Measurements from ENCODE around the gene ADAMTS19. TPM values are rescaled to one million over a fixed set of nuclear protein-coding genes. Genes with fewer than 3 reads are reported as not detected.

Gene ADAMTS19
- total and polyA plus RNA-seq, 2 of the 8 experiments (the other 6 are each of a cell fraction or from before 2014, with no cell fraction given), result 17.3 to 28.8 TPM

DNA sequence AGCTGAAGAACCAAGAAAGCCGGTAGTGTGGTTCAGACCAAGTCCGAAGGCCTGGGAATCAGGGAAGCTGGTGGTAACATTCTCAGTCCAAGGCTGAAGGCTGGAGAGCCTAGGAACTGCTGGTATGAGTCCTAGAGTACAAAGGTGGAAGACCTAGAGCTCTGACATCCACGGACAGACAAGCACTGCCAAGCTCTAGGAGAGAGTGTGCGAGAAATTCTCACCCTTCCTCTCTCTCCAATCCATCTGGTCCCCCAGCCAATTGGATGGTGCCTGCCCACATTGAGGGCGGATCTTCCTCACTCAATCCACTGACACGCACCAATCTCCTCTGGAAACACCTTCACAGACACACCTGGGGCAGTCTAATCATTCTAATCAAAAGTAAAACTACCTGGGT, 19.7 kb upstream of the ADAMTS19 start:
- no peaks in the 10 kb centered on the region for H3K36me3 ChIP-seq (ENCODE audit: control insufficient read depth in 2 of 4, insufficient read depth in 4 of 4, low read length in 3 of 4)
- H3K4ac ChIP-seq (replicated peaks; ENCODE audit: insufficient read length, low read depth, low read length), result no peak overlapping the region
- no peak overlapping the region for H3K27ac ChIP-seq (ENCODE audit: low read depth, low read length)
- peaks cover 0 to 3% (median 0%) of the 10 kb centered on the region in 4 experiments; a peak in 1 of 7 replicates for H3K4me1 ChIP-seq (replicated peaks in 1 of 4; ENCODE audit: control insufficient read depth in 3 of 4, insufficient read depth in 4 of 4, low read length in 3 of 4)
- H3K4me3 ChIP-seq (ENCODE audit: extremely low read depth in 1 of 4, insufficient read depth in 2 of 4, low read depth in 3 of 4, low read length in 4 of 4), result no peak overlapping the region
- no peak overlapping the region for H2AFZ ChIP-seq (ENCODE audit: low read length)
- no peaks in the 10 kb centered on the region for H3K23me2 ChIP-seq (ENCODE audit: low read depth, low read length)
- no peak overlapping the region for H4K8ac ChIP-seq (ENCODE audit: extremely low read depth, insufficient read depth, low read length)
- H4K91ac ChIP-seq (replicated peaks; ENCODE audit: insufficient read length, low read length), result no peak overlapping the region
- no peaks in the 10 kb centered on the region for H3K79me2 ChIP-seq (ENCODE audit: control insufficient read depth in 1 of 2, insufficient read depth in 2 of 2, low read length in 2 of 2)
- no peak overlapping the region for H2BK120ac ChIP-seq (replicated peaks; ENCODE audit: low read depth, low read length)
- H4K20me1 ChIP-seq (replicated peaks in 1 of 2; ENCODE audit: control insufficient read depth in 1 of 2, insufficient read depth in 2 of 2, low read length in 2 of 2), result no peaks in the 10 kb centered on the region
- POLR2A ChIA-PET (ENCODE audit: partially characterized antibody), result interaction anchor here (1.5 to 2.2 kb wide), 2 partner anchors 12 to 21 kb away, joined by 3 to 7 read pairs; no protein-coding TSS in a partner anchor
- no peak overlapping the region for H2BK5ac ChIP-seq (ENCODE audit: low read depth, low read length)
- CTCF ChIA-PET (ENCODE audit: partially characterized antibody), result interaction anchor here (0.6 to 1.8 kb wide), 7 partner anchors 10 to 97 kb away, joined by 3 to 6 read pairs (median 3); no protein-coding TSS in a partner anchor
- no peak overlapping the region for H3K4me2 ChIP-seq (ENCODE audit: insufficient read depth in 1 of 2, low read depth in 2 of 2, low read length in 2 of 2)
- no peak overlapping the region for H4K5ac ChIP-seq (ENCODE audit: insufficient read length, low read depth, low read length)
- H3K79me1 ChIP-seq (ENCODE audit: low read depth, low read length), result no peaks in the 10 kb centered on the region
- no peak for DNase-seq (ENCODE audit: low read depth in 1 of 2, low spot score in 2 of 2)
- no peaks in the 10 kb centered on the region for H3K9me3 ChIP-seq (ENCODE audit: insufficient read depth in 2 of 2, low read depth in 1 of 2, low read length in 1 of 2)
- FAIRE-seq, result no peak
- no peak overlapping the region for H3K14ac ChIP-seq (ENCODE audit: insufficient read length)
- TF ChIP-seq SP1 (IDR thresholded peaks at IDR 0.05; ENCODE audit: low read depth, low read length) (no peak), NRF1 (IDR thresholded peaks at IDR 0.05; ENCODE audit: low read depth, low read length) (no peak), SIX5 (IDR thresholded peaks at IDR 0.05; ENCODE audit: low read depth, low read length) (no peak), TAF1 (IDR thresholded peaks at IDR 0.05; ENCODE audit: low read depth, low read length) (no peak), RFX5 (IDR thresholded peaks at IDR 0.05; ENCODE audit: borderline replicate concordance, low read depth, low read length) (no peak), KDM4A (IDR thresholded peaks at IDR 0.05; ENCODE audit: low read depth, low read length, severe bottlenecking) (no peak), SIRT6 (IDR thresholded peaks at IDR 0.05; ENCODE audit: low read length) (no peak), EP300 (IDR thresholded peaks at IDR 0.05; ENCODE audit: borderline replicate concordance in 1 of 2, low read depth in 2 of 2, low read length in 2 of 2) (no peak)
- TF ChIP-seq, protein P1, sequence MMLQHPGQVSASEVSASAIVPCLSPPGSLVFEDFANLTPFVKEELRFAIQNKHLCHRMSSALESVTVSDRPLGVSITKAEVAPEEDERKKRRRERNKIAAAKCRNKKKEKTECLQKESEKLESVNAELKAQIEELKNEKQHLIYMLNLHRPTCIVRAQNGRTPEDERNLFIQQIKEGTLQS (IDR thresholded peaks at IDR 0.05; ENCODE audit: insufficient read depth, low read depth, low read length), result no peak
- H3K9ac ChIP-seq (replicated peaks in 1 of 4; ENCODE audit: extremely low read depth in 1 of 4, low read depth in 3 of 4, low read length in 3 of 4), result no peak overlapping the region
- H2AK5ac ChIP-seq (ENCODE audit: low read depth, low read length), result no peak overlapping the region
- H2BK15ac ChIP-seq (ENCODE audit: low read length), result no peak overlapping the region
- H2BK20ac ChIP-seq (ENCODE audit: low read length), result no peak overlapping the region
- no peak overlapping the region for H3K23ac ChIP-seq (ENCODE audit: insufficient read length)
- H2BK12ac ChIP-seq (ENCODE audit: low read depth, low read length), result no peak overlapping the region
- WGBS, 2 experiments (ENCODE audit: extremely low coverage in 1 of 2, insufficient coverage in 1 of 2, insufficient read length in 1 of 2, insufficient replicate concordance in 2 of 2, low coverage in 1 of 2, low lambda C conversion rate in 2 of 2, missing lambda C conversion rate in 1 of 2), result 96% methylated on average over 6 of the region's 6 CpGs; no CpG with 5 or more reads in 1 of the 2 experiments
- H3K27me3 ChIP-seq (replicated peaks in 1 of 4; ENCODE audit: control insufficient read depth in 3 of 4, extremely low read depth in 1 of 4, insufficient read depth in 3 of 4, low read length in 3 of 4), result no peaks in the 10 kb centered on the region
- no peak overlapping the region for H3K56ac ChIP-seq (replicated peaks; ENCODE audit: insufficient read length, low read depth, low read length)
- no peak overlapping the region for H3K18ac ChIP-seq (ENCODE audit: extremely low read depth, low read length)
